Neural crest cell (in vitro differentiated cells): Measurements from ENCODE around the gene PALD1. TPM values are rescaled to one million over a fixed set of nuclear protein-coding genes. Genes with fewer than 3 reads are reported as not detected.

ENCODE experiments used
- DNase-seq: peaks from one replicate; pipeline ENCODE4 v3.0.0; 2021; ENCODE audit warnings: low read depth, mixed read lengths, low spot score
- H3K27ac Mint-ChIP-seq: one replicate; pipeline ENCODE4 v1.8.0; 2021; ENCODE audit warnings: mild to moderate bottlenecking, mixed read lengths; ENCODE audit not compliant: unreplicated experiment
- H3K27me3 Mint-ChIP-seq: 2 replicates; pipeline ENCODE4 v1.8.0; 2021; ENCODE audit warnings: low read depth, mild to moderate bottlenecking, mixed read lengths
- H3K36me3 Mint-ChIP-seq: 2 replicates; pipeline ENCODE4 v1.8.0; 2021; ENCODE audit warnings: low read depth, mild to moderate bottlenecking, mixed read lengths
- H3K4me1 Mint-ChIP-seq: 2 replicates; pipeline ENCODE4 v1.8.0; 2021; ENCODE audit warnings: mixed read lengths
- H3K4me3 Mint-ChIP-seq: one replicate; pipeline ENCODE4 v1.8.0; 2021; ENCODE audit warnings: mild to moderate bottlenecking, mixed read lengths
- H3K9me3 Mint-ChIP-seq: 2 replicates; pipeline ENCODE4 v1.8.0; 2021; ENCODE audit warnings: mixed read lengths
- CTCF ChIP-seq: fragments of 200-600 bp; sonication (generic); conservative IDR thresholded peaks from 2 replicates; pipeline ENCODE4 v1.5.0; 2021; ENCODE audit warnings: antibody characterized with exemption, mild to moderate bottlenecking
- total RNA-seq: library from RNA; stranded (reverse); gene quantifications from 2 replicates; pipeline ENCODE4 v1.2.1, GENCODE V29; 2021

The PALD1 gene
- total RNA-seq, 1 donor from 2014 or later, result 14.3 TPM

- no peak overlapping the region for H3K27ac Mint-ChIP-seq
- no peak overlapping the region for H3K4me3 Mint-ChIP-seq
- TF ChIP-seq CTCF, result no peak
- H3K36me3 Mint-ChIP-seq, result no peaks in the 10 kb centered on the region
- H3K9me3 Mint-ChIP-seq, result no peaks in the 10 kb centered on the region
- DNase-seq, result no peak
- H3K27me3 Mint-ChIP-seq, result peaks cover 6% of the 10 kb centered on the region
- H3K4me1 Mint-ChIP-seq, result peaks cover 17% of the 10 kb centered on the region
These were observed 107.9 kb downstream of the PALD1 start for GRCh38 chr10:70586348-70586930.

- Mint-ChIP-seq H3K4me3 (no peak overlapping the region), H3K9me3 (no peaks in the 10 kb centered on the region), H3K36me3 (no peaks in the 10 kb centered on the region), H3K27me3 (peaks cover 6% of the 10 kb centered on the region), H3K4me1 (peaks cover 17% of the 10 kb centered on the region), H3K27ac (no peak overlapping the region)
- DNase-seq, result no peak
- no peak for TF ChIP-seq CTCF
These were observed 108.6 kb downstream of the PALD1 start for GRCh38 chr10:70587045-70587658.

GRCh38 chr10:70588255-70588654, 109.7 kb downstream of the PALD1 start:
- no peak for DNase-seq
- peaks cover 17% of the 10 kb centered on the region for H3K4me1 Mint-ChIP-seq
- no peak overlapping the region for H3K27ac Mint-ChIP-seq
- H3K9me3 Mint-ChIP-seq, result no peaks in the 10 kb centered on the region
- no peak for TF ChIP-seq CTCF
- no peak overlapping the region for H3K4me3 Mint-ChIP-seq
- H3K27me3 Mint-ChIP-seq, result peaks cover 6% of the 10 kb centered on the region
- no peaks in the 10 kb centered on the region for H3K36me3 Mint-ChIP-seq

- Mint-ChIP-seq H3K36me3 (no peaks in the 10 kb centered on the region), H3K4me1 (peaks cover 14% of the 10 kb centered on the region), H3K9me3 (no peaks in the 10 kb centered on the region), H3K4me3 (no peak overlapping the region), H3K27ac (no peak overlapping the region), H3K27me3 (peaks cover 6% of the 10 kb centered on the region)
- no peak for DNase-seq
- no peak for TF ChIP-seq CTCF
These were observed 110.4 kb downstream of the PALD1 start for GRCh38 chr10:70588859-70589570.

GRCh38 chr10:70589762-70590654, 111.4 kb downstream of the PALD1 start:
- no peak for TF ChIP-seq CTCF
- peaks cover 6% of the 10 kb centered on the region for H3K27me3 Mint-ChIP-seq
- no peak overlapping the region for H3K27ac Mint-ChIP-seq
- H3K4me3 Mint-ChIP-seq, result no peak overlapping the region
- H3K9me3 Mint-ChIP-seq, result no peaks in the 10 kb centered on the region
- DNase-seq, result no peak
- no peaks in the 10 kb centered on the region for H3K36me3 Mint-ChIP-seq
- H3K4me1 Mint-ChIP-seq, result peaks cover 6% of the 10 kb centered on the region
